IMR-90 (cell line): ENCODE data around the gene GABRA6. TPM values are rescaled to one million over a fixed set of nuclear protein-coding genes. Genes with fewer than 3 reads are reported as not detected.

Source experiments
- ATAC-seq: fragments of 200-7000 bp; cut with Tn5 transposase; 2 replicates; pipeline ENCODE4 v1.9.1; 2020; ENCODE audit warnings: low read depth, mild to moderate bottlenecking, moderate library complexity
- BruUV-seq: library from RNA; stranded (reverse); fragments of 400-500 nt; replicated peaks from 2 replicates; lab custom pipeline; 2021; lab: Mats Ljungman, UMichigan
- CTCF ChIA-PET: fragments of 300-600 bp; formaldehyde crosslinking; extraction: SDS; loops from one replicate; lab custom pipeline; 2021; ENCODE audit warnings: antibody characterized with exemption; lab: Yijun Ruan, JAX
- POLR2A ChIA-PET: fragments of 300-600 bp; sonication (Branson Sonifier 250); formaldehyde crosslinking; loops from one replicate; lab custom pipeline; 2022; ENCODE audit warnings: antibody characterized with exemption; ENCODE audit not compliant: unreplicated experiment; lab: Charles Lee
- DNase-seq: peaks from one replicate; pipeline ENCODE4 v3.0.0; 2013
- H2AFZ ChIP-seq: replicated peaks from 2 replicates; pipeline ENCODE3; 2013; ENCODE audit warnings: low read length, mild to moderate bottlenecking; ENCODE audit not compliant: poor library complexity
- H2AK5ac ChIP-seq: 2 replicates; pipeline ENCODE4 v1.6.1; 2013; ENCODE audit warnings: low read depth, low read length, inconsistent platforms
- H2AK9ac ChIP-seq: replicated peaks from 2 replicates; pipeline ENCODE3; 2013; ENCODE audit warnings: mild to moderate bottlenecking, low read depth, low read length, moderate library complexity; ENCODE audit not compliant: poor library complexity
- H2BK120ac ChIP-seq: 2 replicates; pipeline ENCODE4 v1.6.1; 2013; ENCODE audit warnings: low read depth, low read length, inconsistent platforms
- H2BK15ac ChIP-seq: 3 replicates; pipeline ENCODE4 v1.6.1; 2013; ENCODE audit warnings: low read depth, low read length, inconsistent platforms
- H2BK20ac ChIP-seq: 2 replicates; pipeline ENCODE4 v1.6.1; 2013; ENCODE audit warnings: low read depth, mild to moderate bottlenecking, inconsistent platforms, low read length, moderate library complexity
- H2BK5ac ChIP-seq: 2 replicates; pipeline ENCODE4 v1.6.1; 2013; ENCODE audit warnings: mild to moderate bottlenecking, low read depth, low read length, inconsistent platforms; ENCODE audit not compliant: poor library complexity, severe bottlenecking
- H3K14ac ChIP-seq: replicated peaks from 2 replicates; pipeline ENCODE4 v1.6.1; 2013; ENCODE audit warnings: low read depth, low read length, inconsistent platforms
- H3K18ac ChIP-seq: 2 replicates; pipeline ENCODE4 v1.6.1; 2013; ENCODE audit warnings: low read depth, low read length, control low read depth
- H3K23ac ChIP-seq: 2 replicates; pipeline ENCODE4 v1.6.1; 2013; ENCODE audit warnings: low read depth, low read length, inconsistent platforms
- H3K27ac ChIP-seq: 2 replicates; pipeline ENCODE4 v1.5.1; 2013; ENCODE audit warnings: mild to moderate bottlenecking, control low read depth, low read length; ENCODE audit not compliant: insufficient read depth
- H3K27me3 ChIP-seq: 2 replicates; pipeline ENCODE4 v1.6.1; 2013; ENCODE audit warnings: low read length; ENCODE audit not compliant: control insufficient read depth, insufficient read depth
- H3K36me3 ChIP-seq: 2 replicates; pipeline ENCODE4 v1.6.1; 2013; ENCODE audit warnings: low read length, mixed read lengths; ENCODE audit not compliant: control insufficient read depth, insufficient read depth
- H3K4ac ChIP-seq: 2 replicates; pipeline ENCODE4 v1.6.1; 2013; ENCODE audit warnings: low read depth, low read length, inconsistent platforms
- H3K4me1 ChIP-seq: 2 replicates; pipeline ENCODE4 v1.6.1; 2013; ENCODE audit warnings: low read length, mixed read lengths; ENCODE audit not compliant: control insufficient read depth, insufficient read depth
- H3K4me2 ChIP-seq: 2 replicates; pipeline ENCODE4 v1.6.1; 2013; ENCODE audit warnings: low read depth, mild to moderate bottlenecking, control low read depth, low read length, moderate library complexity
- H3K4me3 ChIP-seq: 2 replicates; pipeline ENCODE4 v1.5.1; 2013; ENCODE audit warnings: low read depth, mild to moderate bottlenecking, control low read depth, low read length, moderate library complexity; ENCODE audit not compliant: insufficient read depth
- H3K56ac ChIP-seq: 2 replicates; pipeline ENCODE4 v1.6.1; 2013; ENCODE audit warnings: low read length, inconsistent platforms; ENCODE audit not compliant: insufficient read depth; ENCODE audit errors: extremely low read depth
- H3K79me1 ChIP-seq, 2 experiments: 2 replicates each; pipeline ENCODE4 v1.6.1; 2013; ENCODE audit warnings: low read length in 2 of 2, inconsistent platforms in 1 of 2, low read depth in 1 of 2
- H3K9ac ChIP-seq: 2 replicates; pipeline ENCODE4 v1.6.1; 2013; ENCODE audit warnings: low read depth, low read length, control low read depth
- H3K9me1 ChIP-seq: 2 replicates; pipeline ENCODE4 v1.6.1; 2013; ENCODE audit warnings: low read length, inconsistent platforms; ENCODE audit not compliant: insufficient read depth
- H3K9me3 ChIP-seq: 2 replicates; pipeline ENCODE4 v1.6.1; 2013; ENCODE audit warnings: low read length; ENCODE audit not compliant: control insufficient read depth, insufficient read depth
- H4K20me1 ChIP-seq: 2 replicates; pipeline ENCODE4 v1.6.1; 2013; ENCODE audit warnings: low read length, inconsistent platforms; ENCODE audit not compliant: insufficient read depth
- H4K5ac ChIP-seq: 2 replicates; pipeline ENCODE4 v1.6.1; 2013; ENCODE audit warnings: mild to moderate bottlenecking, low read depth, low read length, control low read depth
- H4K8ac ChIP-seq, 2 experiments: 2 replicates each; pipeline ENCODE4 v1.6.1; 2013; ENCODE audit warnings: low read depth in 2 of 2, low read length in 2 of 2, control low read depth in 1 of 2, inconsistent platforms in 1 of 2
- H4K91ac ChIP-seq: 2 replicates; pipeline ENCODE4 v1.6.1; 2013; ENCODE audit warnings: low read depth, low read length, inconsistent platforms; ENCODE audit not compliant: insufficient read depth
- CEBPB ChIP-seq: IDR thresholded peaks from 2 replicates; pipeline ENCODE4 v1.6.1; 2012; ENCODE audit warnings: low read depth, low read length, improper control_type of control experiment
- ELK1 ChIP-seq: fragments of 150-350 bp; IDR thresholded peaks from 2 replicates; pipeline ENCODE4 v1.6.1; 2016; ENCODE audit warnings: low read depth, mild to moderate bottlenecking, low read length, moderate library complexity, borderline replicate concordance
- FOS ChIP-seq: fragments of 150-350 bp; IDR thresholded peaks from 2 replicates; pipeline ENCODE4 v1.6.1; 2016; ENCODE audit warnings: low read depth, low read length
- MXI1 ChIP-seq: IDR thresholded peaks from 2 replicates; pipeline ENCODE4 v1.6.1; 2012; ENCODE audit warnings: low read depth, mild to moderate bottlenecking, low read length, moderate library complexity, borderline replicate concordance
- NFE2L2 ChIP-seq: fragments of 150-350 bp; IDR thresholded peaks from 2 replicates; pipeline ENCODE4 v1.6.1; 2016; ENCODE audit warnings: low read depth, mild to moderate bottlenecking, low read length
- RAD21 ChIP-seq: IDR thresholded peaks from 2 replicates; pipeline ENCODE4 v1.6.1; 2012; ENCODE audit warnings: low read length, improper control_type of control experiment
- RFX5 ChIP-seq: IDR thresholded peaks from 2 replicates; pipeline ENCODE4 v1.8.0; 2012; ENCODE audit warnings: low read depth, mild to moderate bottlenecking, low read length, moderate library complexity
- USF2 ChIP-seq: fragments of 150-350 bp; IDR thresholded peaks from 2 replicates; pipeline ENCODE4 v1.6.1; 2017; ENCODE audit warnings: mild to moderate bottlenecking, antibody characterized with exemption, low read length, low read depth
- whole genome bisulfite sequencing, 2 experiments: methylation state at CpG; one replicate each; pipeline versions ENCODE4 v1.1.5 to v1.1.7; 2013; ENCODE audit warnings: missing lambda C conversion rate in 2 of 2; ENCODE audit not compliant: insufficient read length in 1 of 2; ENCODE audit errors: extremely low coverage in 2 of 2; 5-methylcytosine and 5-hydroxymethylcytosine counted together
- dilution Hi-C: fragments of 300-500 bp; cut with HindIII; formaldehyde crosslinking; loops from one replicate; pipeline ENCODE4 v1.14.3; 2018; ENCODE audit warnings: low sequenced_read_pairs; ENCODE audit not compliant: unreplicated experiment
- in situ Hi-C: fragments of 300-500 bp; cut with MboI; formaldehyde crosslinking; loops from 3 replicates; pipeline ENCODE4 v1.14.3; 2019; ENCODE audit warnings: low sequenced_read_pairs, inconsistent platforms, mixed read lengths
- intact Hi-C: fragments of 100-400 bp; cut with micrococcal nuclease; formaldehyde crosslinking; loops from 2 replicates; pipeline ENCODE4 v1.10.0; 2022
- polyA plus RNA-seq, 3 experiments: library from polyadenylated mRNA; depleted of rRNA; stranded (reverse); fragments of >200 nt; gene quantifications; 2 replicates each; pipeline ENCODE4 v1.2.3, GENCODE V29; 2012; ENCODE audit warnings: low replicate concordance in 1 of 3
- total RNA-seq: library from RNA; depleted of rRNA; stranded (reverse); fragments of >200 nt; gene quantifications from 2 replicates; pipeline ENCODE4 v1.2.3, GENCODE V29; 2012

GABRA6 gene
- total and polyA plus RNA-seq, 2 of the 4 experiments (the other 2 are of a cell fraction) = not detected

GRCh38 chr5:161745392-161745791, 59.9 kb downstream of the GABRA6 start:
- H2BK5ac ChIP-seq = no peak overlapping the region
- H4K20me1 ChIP-seq = no peaks in the 10 kb centered on the region
- H3K36me3 ChIP-seq = no peaks in the 10 kb centered on the region
- no peak overlapping the region for H2AK5ac ChIP-seq
- no peak overlapping the region for H4K91ac ChIP-seq
- no peak overlapping the region for H4K5ac ChIP-seq
- in situ Hi-C loops (no loop called here), dilution Hi-C loops (no loop called here), intact Hi-C loops (no loop called here)
- H2BK15ac ChIP-seq = no peak overlapping the region
- H3K27ac ChIP-seq = no peak overlapping the region
- H3K79me1 ChIP-seq = no peaks in the 10 kb centered on the region
- no peak overlapping the region for H3K14ac ChIP-seq
- H3K4me2 ChIP-seq = no peak overlapping the region
- no peak overlapping the region for H2AFZ ChIP-seq
- no peaks in the 10 kb centered on the region for H3K27me3 ChIP-seq
- POLR2A ChIA-PET = no interaction called here
- no peak for ATAC-seq
- DNase-seq = no peak
- no peak overlapping the region for H3K9ac ChIP-seq
- no peaks in the 10 kb centered on the region for H3K9me1 ChIP-seq
- H2BK120ac ChIP-seq = no peak overlapping the region
- peaks cover 12% of the 10 kb centered on the region for H3K9me3 ChIP-seq
- H4K8ac ChIP-seq = no peak overlapping the region
- H3K4me3 ChIP-seq = no peak overlapping the region
- H3K56ac ChIP-seq = no peak overlapping the region
- H2AK9ac ChIP-seq = no peak overlapping the region
- no TSS peak for BruUV-seq
- no peak overlapping the region for H3K18ac ChIP-seq
- no peak overlapping the region for H3K4ac ChIP-seq
- H3K23ac ChIP-seq = no peak overlapping the region
- WGBS, 2 experiments = no CpG with 5 or more reads among the region's 3 CpGs
- H2BK20ac ChIP-seq = no peak overlapping the region
- CTCF ChIA-PET = interaction anchor here (0.6 kb wide), 1 partner anchor 15 kb away, joined by 3 read pairs; no protein-coding TSS in a partner anchor
- H3K4me1 ChIP-seq = no peaks in the 10 kb centered on the region
- TF ChIP-seq ELK1 (no peak), MXI1 (no peak), FOS (no peak), RFX5 (no peak), CEBPB (no peak), USF2 (no peak), NFE2L2 (no peak), RAD21 (no peak)
